ELR (cell line): ENCODE results near the gene COL26A1.
"Not testable (repeated sequence)": the region's sequence is repeated elsewhere in the genome, so short reads cannot be mapped to it uniquely, and the experiment has no call there.

Experiments used
- DNase-seq: peaks from one replicate; pipeline ENCODE4 v3.0.0-alpha.2; 2015; ENCODE audit warnings: low read depth

The COL26A1 gene

DNA sequence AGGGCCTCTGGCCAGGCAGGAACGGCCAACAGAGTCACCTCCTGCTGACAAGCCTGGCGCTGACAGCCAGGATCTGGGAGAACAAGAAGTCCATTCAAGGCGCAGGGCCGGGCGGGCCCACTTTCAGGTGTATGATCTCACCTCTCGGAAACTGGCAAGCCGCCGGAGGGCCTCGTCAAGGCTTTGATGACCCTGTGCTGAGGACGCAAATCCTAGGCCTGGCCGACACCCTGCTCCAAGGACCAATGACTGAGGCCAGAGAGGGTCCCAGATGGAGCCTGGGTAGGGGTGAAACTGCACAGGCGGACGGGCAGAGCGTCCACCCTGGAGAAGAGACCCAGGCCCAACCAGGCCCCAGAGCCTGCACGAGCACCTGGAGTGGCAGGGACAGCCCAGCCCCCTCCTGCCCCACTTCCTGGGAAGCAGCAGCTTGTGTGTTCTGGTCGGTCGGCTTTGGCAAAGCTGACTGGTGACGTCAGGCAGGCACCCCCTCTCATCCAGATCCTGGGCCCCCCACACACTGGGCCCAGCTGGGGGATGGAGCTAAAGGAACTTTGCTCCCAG is 235.8 kb downstream of the COL26A1 start:
- no peak for DNase-seq

DNA sequence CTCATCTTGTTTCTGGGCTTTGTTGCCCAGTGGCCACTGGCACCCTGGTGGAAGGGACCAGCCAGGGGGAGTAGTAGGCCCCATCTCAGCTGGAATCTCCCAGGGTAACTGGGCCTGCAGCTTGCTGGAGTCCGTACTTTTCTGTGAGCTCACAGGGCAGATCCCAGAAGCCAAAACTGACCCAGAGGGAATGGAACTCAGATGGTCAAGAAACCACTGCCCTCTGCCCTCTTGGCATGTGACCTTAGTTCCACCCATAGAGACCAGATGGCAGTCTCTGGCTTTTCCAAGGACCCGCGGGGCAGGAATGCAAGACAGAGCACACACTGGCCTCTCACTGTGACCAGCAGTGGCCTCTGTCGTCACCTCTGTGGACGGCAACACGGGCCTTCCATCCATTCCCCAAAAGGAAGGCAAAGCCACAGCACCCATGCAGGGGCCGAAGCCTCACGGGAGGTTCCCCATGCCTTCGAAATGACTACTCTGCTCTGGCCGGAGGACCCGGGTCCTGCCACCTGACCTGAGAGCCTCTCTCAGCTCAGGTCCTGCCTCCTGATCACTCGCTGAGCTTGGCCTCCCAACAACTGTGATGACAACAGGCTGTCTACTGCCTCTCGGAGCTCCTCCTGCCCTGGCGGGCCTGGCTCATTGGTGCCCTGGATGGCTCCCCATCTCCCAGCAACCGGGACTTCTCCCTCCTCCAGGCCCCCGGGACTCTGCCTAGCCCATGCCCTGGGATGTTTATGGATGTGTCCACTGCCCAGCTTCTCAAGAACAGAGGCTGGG is 236.5 kb downstream of the COL26A1 start:
- no peak for DNase-seq

DNA sequence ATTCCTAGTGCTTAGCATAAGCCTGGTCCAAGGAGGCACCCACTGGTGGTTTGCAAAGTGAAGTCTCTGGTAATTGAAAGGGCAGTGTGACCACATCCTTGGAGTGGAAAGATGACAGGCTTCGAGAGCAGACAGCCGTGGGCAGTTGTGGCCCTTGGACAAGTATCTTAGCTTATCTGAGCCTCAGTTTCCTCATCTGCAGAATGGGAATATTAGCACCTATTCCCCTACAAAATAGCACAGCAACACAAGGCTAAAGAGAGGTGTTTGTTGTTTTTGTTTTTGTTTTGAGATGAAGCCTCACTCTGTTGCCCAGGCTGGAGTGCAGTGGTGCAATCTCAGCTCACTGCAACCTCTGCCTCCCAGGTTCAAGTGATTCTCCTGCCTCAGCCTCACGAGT is 237.1 kb downstream of the COL26A1 start:
- no peak for DNase-seq

DNA sequence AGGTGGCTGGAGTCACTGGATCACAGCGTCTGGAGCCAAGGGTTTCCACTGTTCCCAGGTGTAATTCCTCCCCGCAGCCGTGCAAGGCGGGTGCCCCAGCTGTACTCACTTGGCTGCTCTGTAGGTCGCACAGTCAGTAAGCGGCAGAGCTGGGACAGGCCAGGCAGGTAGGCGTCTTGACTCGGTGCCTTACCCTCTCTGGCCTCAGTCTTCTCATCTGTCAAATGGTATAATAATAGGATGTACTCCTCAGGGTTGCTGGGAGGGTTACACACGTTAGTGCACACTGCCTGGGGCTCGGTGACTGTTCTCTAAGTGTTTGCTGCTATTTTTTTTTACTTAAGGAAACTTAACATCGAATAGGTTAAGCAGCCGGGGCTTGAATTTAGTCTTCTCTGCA is 239.4 kb downstream of the COL26A1 start:
- no peak for DNase-seq

DNA sequence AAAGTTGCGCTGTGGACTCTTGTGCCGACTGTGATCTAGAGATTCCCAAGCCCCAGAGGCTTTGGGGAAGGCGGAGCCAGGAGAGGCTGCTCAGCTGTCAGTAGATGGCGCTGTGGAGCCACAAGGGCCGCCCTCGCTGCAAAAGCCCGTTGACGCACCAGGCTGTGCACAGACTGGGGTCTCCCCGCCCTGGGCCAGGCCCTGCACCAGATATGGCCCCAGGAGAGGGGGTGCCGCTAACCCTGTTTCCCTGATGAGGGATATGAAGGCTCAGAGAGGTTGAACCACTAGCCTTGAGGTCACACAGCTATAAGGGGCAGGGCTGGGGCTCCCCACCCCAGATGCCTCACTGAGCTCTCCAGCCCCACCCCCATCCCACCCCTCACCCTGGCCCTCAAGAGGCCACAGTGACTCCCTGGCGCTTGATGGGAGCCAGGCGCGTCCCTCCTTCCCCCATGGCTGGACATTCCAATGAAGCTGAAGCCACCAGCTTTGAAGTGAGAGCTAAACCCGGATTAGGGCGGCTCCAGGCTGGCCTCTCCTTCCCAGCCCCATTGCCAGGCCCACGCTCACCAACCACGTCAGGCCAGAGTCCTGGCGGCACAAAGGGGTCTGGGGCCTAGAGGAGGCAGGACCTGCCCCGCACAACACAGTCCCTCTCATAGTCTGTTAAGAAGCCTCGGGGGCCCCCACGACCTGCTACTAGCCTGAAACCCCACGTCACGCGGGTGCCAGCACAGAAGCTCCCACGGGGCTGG is 240.0 kb downstream of the COL26A1 start:
- DNase-seq = peak; percentile 76

DNA sequence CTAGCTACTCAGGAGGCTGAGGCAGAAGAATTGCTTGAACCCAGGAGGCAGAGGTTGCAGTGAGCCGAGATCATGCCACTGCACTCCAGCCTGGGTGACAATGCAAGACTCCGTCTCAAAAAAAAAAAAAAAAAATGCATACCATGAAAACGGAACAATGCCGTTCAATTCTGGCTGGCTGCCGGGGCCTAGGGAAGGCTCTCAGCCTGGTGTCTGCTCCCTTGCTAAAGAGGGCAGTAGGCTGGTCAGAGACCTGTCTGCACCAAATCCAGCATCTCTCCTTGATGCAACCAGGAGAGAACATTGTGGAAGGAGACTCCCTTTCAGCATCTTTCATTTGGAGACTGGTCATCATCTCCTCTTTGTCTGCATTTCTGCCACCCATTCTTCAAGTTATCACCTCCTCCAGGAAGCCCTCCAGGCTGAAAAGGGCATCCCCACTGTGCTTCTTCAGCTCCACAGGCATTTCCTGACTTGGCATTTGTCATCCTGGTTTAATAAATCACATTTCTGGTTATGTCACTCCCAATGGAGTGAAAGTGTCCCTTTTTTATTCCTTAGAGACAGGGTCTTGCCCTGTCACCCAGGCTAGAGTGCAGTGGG is 241.8 kb downstream of the COL26A1 start:
- DNase-seq = no peak

DNA sequence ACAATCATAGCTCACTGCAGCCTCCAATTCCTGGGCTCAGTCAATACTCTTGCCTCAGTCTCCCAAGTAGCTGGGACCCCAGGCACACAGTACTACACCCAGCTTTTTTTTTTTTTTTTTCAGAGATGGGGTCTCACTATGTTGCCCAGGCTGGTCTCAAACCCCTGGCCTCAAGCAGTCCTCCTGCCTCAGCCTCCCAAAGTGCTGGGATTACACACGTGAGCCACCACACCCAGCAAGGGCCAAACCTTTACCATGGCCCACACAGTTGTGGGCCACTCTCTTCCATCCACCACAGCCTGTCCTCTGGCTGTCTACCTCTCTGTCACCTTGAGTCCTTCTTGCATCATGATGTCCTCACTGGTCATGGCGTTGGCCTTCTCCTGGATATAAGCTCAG is 242.3 kb downstream of the COL26A1 start:
- not testable (repeated sequence) for DNase-seq

DNA sequence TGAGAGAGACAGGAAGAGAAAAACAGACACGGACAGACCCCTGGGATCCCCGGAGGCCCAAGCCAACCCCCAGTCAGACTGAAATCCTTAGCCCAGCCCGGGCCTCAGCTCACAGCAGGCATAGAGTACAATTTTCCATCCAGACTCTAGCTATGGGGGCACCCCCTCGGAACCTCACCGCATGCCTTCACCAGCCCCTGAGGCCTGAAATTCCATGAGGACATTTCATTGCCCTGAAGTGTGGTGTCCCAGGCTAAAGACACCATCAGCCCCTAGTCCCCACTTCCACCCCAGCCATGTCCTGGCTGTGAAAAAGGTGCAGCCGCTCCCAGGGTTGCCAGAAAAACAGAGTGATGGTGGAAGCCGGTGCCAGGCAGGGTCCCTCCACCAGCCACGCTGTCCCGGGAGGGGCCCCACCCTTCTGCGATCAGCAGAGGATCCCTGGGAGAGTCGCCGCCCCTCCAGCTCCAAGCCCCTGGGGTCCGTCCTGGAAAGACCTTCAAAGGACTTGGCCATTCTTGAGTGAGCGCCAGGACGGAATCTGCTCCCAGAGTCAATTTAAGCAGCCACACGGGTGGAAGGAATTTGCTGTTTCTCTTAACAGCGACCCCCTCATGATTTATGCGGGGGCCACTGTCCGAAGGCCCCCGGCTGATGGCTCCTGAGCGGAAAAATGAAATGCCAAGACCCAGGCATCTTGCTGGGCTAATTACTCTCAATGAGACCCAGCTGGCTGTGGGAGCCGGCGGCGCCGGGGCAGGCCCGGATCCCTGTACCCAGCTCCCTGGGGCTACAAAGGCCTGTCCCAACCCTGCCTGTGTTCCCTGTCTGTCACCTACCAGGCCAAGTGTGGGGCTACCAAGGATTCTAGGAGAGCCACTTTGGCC is 243.2 kb downstream of the COL26A1 start:
- DNase-seq = no peak

DNA sequence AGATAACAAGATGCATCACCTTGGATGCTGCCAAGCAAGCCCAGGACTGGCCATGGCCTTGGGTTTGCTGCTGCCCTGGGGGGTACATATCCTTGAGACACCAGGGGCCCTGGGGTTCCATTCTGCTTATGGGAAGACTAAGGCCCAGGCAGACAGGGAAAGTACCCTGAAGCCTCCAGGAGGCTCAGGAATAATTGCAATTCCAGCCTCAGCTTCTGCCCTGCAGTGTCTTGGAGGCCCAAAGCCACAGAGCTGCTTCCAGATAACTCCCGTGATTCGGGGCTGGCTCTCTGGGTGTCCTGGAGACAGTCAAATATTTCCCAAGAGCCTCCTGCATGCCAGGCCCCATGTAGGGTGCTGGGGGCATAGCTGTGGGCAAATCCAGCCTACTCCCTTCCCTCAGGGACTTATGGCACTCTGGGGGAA is 243.8 kb downstream of the COL26A1 start:
- DNase-seq = no peak
